Smooth muscle cell (in vitro differentiated cells): ENCODE measurements around the gene PCDH9. TPM values are rescaled to one million over a fixed set of nuclear protein-coding genes. Genes with fewer than 3 reads are reported as not detected.

Source experiments
- DNase-seq: peaks from one replicate; lab custom pipeline; 2025; ENCODE audit not compliant: unreplicated experiment; lab: John Stamatoyannopoulos, UW
- H2AFZ ChIP-seq: fragments of 200-600 bp; sonication (generic); 2 replicates; pipeline ENCODE4 v1.6.0; 2016; ENCODE audit warnings: antibody characterized with exemption, low read depth, mild to moderate bottlenecking
- H3F3A ChIP-seq: fragments of 200-600 bp; sonication (generic); 2 replicates; pipeline ENCODE4 v1.6.0; 2017; ENCODE audit warnings: antibody characterized with exemption, low read depth
- H3K27ac ChIP-seq: fragments of 200-600 bp; sonication (generic); 2 replicates; pipeline ENCODE4 v1.5.1; 2016; ENCODE audit warnings: low read depth, mild to moderate bottlenecking
- H3K27me3 ChIP-seq: fragments of 200-600 bp; sonication (generic); 2 replicates; pipeline ENCODE4 v1.6.1; 2016; ENCODE audit warnings: low read depth, mild to moderate bottlenecking
- H3K36me3 ChIP-seq: fragments of 200-600 bp; sonication (generic); 2 replicates; pipeline ENCODE4 v1.5.1; 2016; ENCODE audit warnings: low read depth
- H3K4me1 ChIP-seq: fragments of 200-600 bp; sonication (generic); 2 replicates; pipeline ENCODE4 v1.5.1; 2016; ENCODE audit warnings: low read depth
- H3K4me2 ChIP-seq: fragments of 200-600 bp; sonication (generic); 2 replicates; pipeline ENCODE4 v1.6.0; 2016; ENCODE audit warnings: mild to moderate bottlenecking
- H3K4me3 ChIP-seq: fragments of 200-600 bp; sonication (generic); 2 replicates; pipeline ENCODE4 v1.5.1; 2016; ENCODE audit warnings: mild to moderate bottlenecking
- H3K79me2 ChIP-seq: fragments of 200-600 bp; sonication (generic); 2 replicates; pipeline ENCODE4 v1.6.0; 2016; ENCODE audit warnings: low read depth, mild to moderate bottlenecking
- H3K9ac ChIP-seq: fragments of 200-600 bp; sonication (generic); 2 replicates; pipeline ENCODE4 v1.6.0; 2016; ENCODE audit warnings: low read depth
- H3K9me3 ChIP-seq: fragments of 200-600 bp; sonication (generic); replicated peaks from 2 replicates; pipeline ENCODE4 v1.5.1; 2016; ENCODE audit warnings: low read depth
- H4K20me1 ChIP-seq: fragments of 200-600 bp; sonication (generic); 2 replicates; pipeline ENCODE4 v1.6.0; 2016; ENCODE audit warnings: low read depth
- CTCF ChIP-seq: fragments of 200-600 bp; sonication (generic); IDR thresholded peaks from 2 replicates; pipeline ENCODE4 v1.5.1; 2017; ENCODE audit warnings: borderline replicate concordance, mild to moderate bottlenecking, antibody characterized with exemption; ENCODE audit not compliant: insufficient read depth, poor library complexity, severe bottlenecking
- WGBS: methylation state at CpG from one replicate; pipeline ENCODE4 v1.1.7; 2016; ENCODE audit warnings: low lambda C conversion rate; 5-methylcytosine and 5-hydroxymethylcytosine counted together
- polyA plus RNA-seq: library from polyadenylated mRNA; unstranded; fragments of >200 nt; fragmentation: Nextera tagmentation; extraction: Ambion mirVana; gene quantifications from 2 replicates; pipeline ENCODE4 v1.2.1, GENCODE V29; 2016
- total RNA-seq: library from RNA; depleted of rRNA; stranded (reverse); fragments of >200 nt; gene quantifications from 2 replicates; pipeline ENCODE4 v1.2.3, GENCODE V29; 2014

Gene PCDH9, protein sequence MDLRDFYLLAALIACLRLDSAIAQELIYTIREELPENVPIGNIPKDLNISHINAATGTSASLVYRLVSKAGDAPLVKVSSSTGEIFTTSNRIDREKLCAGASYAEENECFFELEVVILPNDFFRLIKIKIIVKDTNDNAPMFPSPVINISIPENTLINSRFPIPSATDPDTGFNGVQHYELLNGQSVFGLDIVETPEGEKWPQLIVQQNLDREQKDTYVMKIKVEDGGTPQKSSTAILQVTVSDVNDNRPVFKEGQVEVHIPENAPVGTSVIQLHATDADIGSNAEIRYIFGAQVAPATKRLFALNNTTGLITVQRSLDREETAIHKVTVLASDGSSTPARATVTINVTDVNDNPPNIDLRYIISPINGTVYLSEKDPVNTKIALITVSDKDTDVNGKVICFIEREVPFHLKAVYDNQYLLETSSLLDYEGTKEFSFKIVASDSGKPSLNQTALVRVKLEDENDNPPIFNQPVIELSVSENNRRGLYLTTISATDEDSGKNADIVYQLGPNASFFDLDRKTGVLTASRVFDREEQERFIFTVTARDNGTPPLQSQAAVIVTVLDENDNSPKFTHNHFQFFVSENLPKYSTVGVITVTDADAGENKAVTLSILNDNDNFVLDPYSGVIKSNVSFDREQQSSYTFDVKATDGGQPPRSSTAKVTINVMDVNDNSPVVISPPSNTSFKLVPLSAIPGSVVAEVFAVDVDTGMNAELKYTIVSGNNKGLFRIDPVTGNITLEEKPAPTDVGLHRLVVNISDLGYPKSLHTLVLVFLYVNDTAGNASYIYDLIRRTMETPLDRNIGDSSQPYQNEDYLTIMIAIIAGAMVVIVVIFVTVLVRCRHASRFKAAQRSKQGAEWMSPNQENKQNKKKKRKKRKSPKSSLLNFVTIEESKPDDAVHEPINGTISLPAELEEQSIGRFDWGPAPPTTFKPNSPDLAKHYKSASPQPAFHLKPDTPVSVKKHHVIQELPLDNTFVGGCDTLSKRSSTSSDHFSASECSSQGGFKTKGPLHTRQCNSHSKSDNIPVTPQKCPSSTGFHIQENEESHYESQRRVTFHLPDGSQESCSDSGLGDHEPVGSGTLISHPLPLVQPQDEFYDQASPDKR (N-terminal part only)
- total RNA-seq: 1.2 and 1.9 TPM in 2 replicates
- polyA plus RNA-seq: 0.38 and 0.65 TPM in 2 replicates

- Histone ChIP-seq H3K4me1 (peaks cover 7% of the 10 kb centered on the region), H4K20me1 (no peaks in the 10 kb centered on the region), H3K9me3 (no peaks in the 10 kb centered on the region), H3K9ac (peak within 1 kb of the TSS; percentile 60), H2AFZ (peak within 1 kb of the TSS; percentile 91), H3K79me2 (no peaks in the 10 kb centered on the region), H3K4me2 (peak within 1 kb of the TSS; percentile 94), H3K4me3 (peak within 1 kb of the TSS; percentile 84), H3K36me3 (no peaks in the 10 kb centered on the region), H3F3A (no peaks in the 10 kb centered on the region), H3K27ac (peak within 1 kb of the TSS; percentile 50), H3K27me3 (no peaks in the 10 kb centered on the region)
- WGBS: 3% methylated on average over 24 of the region's 26 CpGs
- no peak for DNase-seq
- TF ChIP-seq CTCF: no peak
Observed at GRCh38 chr13:67229481-67230403, at the start of gene PCDH9. Gene PCDH9, minus strand, starts transcription at chr13:67230336. Its CDS starts 1,896 bp downstream, at chr13:67228440.

- no peak overlapping the region for H2AFZ ChIP-seq
- no peaks in the 10 kb centered on the region for H3F3A ChIP-seq
- no peaks in the 10 kb centered on the region for H3K27me3 ChIP-seq
- WGBS: 84% methylated on average over 2 of the region's 2 CpGs
- H3K27ac ChIP-seq: no peak overlapping the region
- no peaks in the 10 kb centered on the region for H3K4me1 ChIP-seq
- H3K4me2 ChIP-seq: no peak overlapping the region
- no peak for TF ChIP-seq CTCF
- no peak overlapping the region for H3K9ac ChIP-seq
- H3K36me3 ChIP-seq: no peaks in the 10 kb centered on the region
- no peaks in the 10 kb centered on the region for H4K20me1 ChIP-seq
- DNase-seq: no peak
- H3K4me3 ChIP-seq: no peak overlapping the region
- no peaks in the 10 kb centered on the region for H3K9me3 ChIP-seq
- no peaks in the 10 kb centered on the region for H3K79me2 ChIP-seq
Observed at GRCh38 chr13:67278235-67278634, 48.1 kb upstream of the PCDH9 start.

GRCh38 chr13:67277581-67277980, 47.4 kb upstream of the PCDH9 start:
- no peaks in the 10 kb centered on the region for H3F3A ChIP-seq
- WGBS: 73% methylated on average over 1 of the region's 1 CpG
- H3K4me2 ChIP-seq: no peak overlapping the region
- H3K79me2 ChIP-seq: no peaks in the 10 kb centered on the region
- no peaks in the 10 kb centered on the region for H3K9me3 ChIP-seq
- H3K4me1 ChIP-seq: no peaks in the 10 kb centered on the region
- no peaks in the 10 kb centered on the region for H3K36me3 ChIP-seq
- no peak overlapping the region for H3K27ac ChIP-seq
- no peak overlapping the region for H3K4me3 ChIP-seq
- no peak overlapping the region for H3K9ac ChIP-seq
- no peak for TF ChIP-seq CTCF
- H4K20me1 ChIP-seq: no peaks in the 10 kb centered on the region
- DNase-seq: no peak
- H2AFZ ChIP-seq: no peak overlapping the region
- no peaks in the 10 kb centered on the region for H3K27me3 ChIP-seq
